HG02763 (cell line): ENCODE measurements around the gene TBXA2R.

Experiments
- ATAC-seq: cut with Tn5 transposase; IDR thresholded peaks from one replicate; pipeline ENCODE4 v1.9.1; 2021; ENCODE audit warnings: mild to moderate bottlenecking, moderate library complexity; ENCODE audit not compliant: unreplicated experiment

TBXA2R gene

DNA sequence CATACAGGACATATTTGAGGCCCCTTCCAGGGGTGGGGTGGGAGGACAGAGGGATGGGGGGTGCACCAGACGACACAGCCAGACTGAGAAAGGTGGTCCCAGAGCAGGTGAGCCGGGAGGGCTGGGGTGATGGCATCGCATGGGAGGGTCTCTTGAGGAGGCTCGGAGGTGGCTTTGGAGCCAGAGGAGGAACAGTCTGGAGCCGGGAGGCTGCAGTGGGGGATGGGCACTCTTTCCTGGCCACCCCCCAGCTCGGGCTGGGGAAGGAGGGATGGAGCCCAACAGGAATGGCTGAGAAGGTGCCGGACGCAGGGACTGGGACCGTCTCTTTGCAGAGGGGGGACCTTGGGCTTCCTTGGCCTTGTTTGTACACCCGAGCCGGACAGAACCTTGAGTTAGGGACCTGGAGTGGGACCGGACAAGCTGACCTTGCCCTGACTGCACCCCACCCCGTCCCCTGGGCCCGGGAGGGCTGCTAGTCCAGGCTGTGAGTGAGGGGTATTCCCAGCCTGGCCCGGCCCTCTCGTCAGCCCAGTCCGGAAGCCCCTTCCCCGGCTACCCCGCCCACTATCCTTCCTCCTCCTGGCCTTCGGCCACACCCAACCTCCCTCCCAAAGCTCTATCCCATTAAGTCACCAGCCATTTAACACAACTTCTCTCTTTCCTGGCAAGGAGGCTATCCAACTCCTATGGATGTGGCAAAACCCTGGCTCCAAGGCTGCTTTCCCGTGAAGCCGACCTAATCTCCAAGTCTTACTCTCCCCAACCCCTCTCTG, 816 bp upstream of the TBXA2R start:
- ATAC-seq, result no peak

GRCh38 chr19:3606174-3606689, 443 bp downstream of the TBXA2R start:
- ATAC-seq, result no peak

- no peak for ATAC-seq
Observed at GRCh38 chr19:3605770-3606169, 905 bp downstream of the TBXA2R start.

DNA sequence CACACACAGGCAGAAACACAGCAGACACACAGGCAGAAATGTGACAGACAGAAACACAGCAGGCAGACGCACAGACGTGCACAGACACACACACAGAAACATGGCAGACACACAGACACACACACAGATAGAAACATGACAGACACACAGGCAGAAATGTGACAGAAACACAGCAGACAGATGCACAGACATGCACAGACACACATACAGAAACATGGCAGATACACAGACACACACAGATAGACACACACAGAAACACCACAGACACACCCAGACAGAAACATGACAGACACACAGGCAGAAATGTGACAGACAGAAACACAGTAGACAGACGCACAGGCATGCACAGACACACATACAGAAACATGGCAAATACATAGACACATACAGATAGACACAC, 1.3 kb downstream of the TBXA2R start:
- ATAC-seq, result no peak

- no peak for ATAC-seq
Observed at GRCh38 chr19:3604987-3605343, 1.7 kb downstream of the TBXA2R start.

GRCh38 chr19:3604227-3604986, 2.3 kb downstream of the TBXA2R start:
- ATAC-seq, result no peak

DNA sequence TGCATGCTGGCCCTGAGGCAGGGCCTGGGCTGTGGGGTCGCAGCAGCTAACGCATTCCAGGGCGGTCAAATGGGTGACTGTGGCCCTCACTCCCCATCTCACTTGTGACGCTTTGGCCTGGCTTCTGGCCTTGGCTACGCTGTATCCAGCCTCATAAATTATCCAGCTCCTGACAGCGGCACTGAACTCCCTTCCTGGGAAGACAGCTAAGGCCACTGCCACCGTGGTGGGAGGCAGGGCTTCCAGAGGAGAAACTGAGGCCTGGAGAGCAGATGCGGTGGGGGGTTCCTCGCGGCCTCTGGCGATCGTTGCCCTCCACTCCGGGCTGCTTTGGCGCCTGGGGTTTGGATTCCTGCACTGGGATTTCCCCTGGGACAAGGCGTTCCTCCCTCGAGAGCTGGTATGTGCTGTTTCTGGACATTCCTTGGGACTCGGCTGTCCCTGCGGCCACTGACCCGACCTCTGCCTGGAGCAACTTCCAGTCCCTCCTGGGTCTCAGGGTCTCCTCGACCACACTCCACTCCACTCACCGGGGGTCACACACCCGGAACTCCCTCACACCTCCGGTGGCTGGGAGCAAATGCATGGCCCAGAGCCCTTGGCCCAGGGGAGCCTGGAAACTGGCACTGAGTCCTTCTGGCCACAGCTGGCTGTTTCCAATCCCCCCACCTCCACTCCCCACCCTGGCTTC, 3.4 kb downstream of the TBXA2R start:
- no peak for ATAC-seq

- ATAC-seq, result no peak
Observed at GRCh38 chr19:3601021-3601420, 5.7 kb downstream of the TBXA2R start.

DNA sequence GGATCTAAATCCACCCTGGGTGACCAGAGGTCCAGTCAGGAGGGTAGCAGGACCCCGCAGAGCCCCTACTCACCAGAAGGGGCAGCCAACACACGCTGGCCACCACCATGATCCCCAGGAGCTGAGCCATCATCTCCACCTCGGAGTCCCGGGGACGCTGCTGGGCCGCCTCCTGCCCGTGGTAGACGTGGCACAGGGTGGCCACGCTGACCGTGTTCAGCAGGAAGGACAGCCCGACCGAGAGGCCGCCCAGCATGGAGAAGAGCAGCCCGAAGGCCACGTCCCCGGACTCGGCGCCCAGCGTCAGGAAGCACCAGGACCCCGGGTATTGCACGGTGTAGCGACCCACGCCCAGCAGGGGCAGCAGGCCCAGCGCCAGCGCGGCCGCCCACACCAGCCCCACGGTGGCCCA, 6.9 kb downstream of the TBXA2R start:
- ATAC-seq, result no peak

DNA sequence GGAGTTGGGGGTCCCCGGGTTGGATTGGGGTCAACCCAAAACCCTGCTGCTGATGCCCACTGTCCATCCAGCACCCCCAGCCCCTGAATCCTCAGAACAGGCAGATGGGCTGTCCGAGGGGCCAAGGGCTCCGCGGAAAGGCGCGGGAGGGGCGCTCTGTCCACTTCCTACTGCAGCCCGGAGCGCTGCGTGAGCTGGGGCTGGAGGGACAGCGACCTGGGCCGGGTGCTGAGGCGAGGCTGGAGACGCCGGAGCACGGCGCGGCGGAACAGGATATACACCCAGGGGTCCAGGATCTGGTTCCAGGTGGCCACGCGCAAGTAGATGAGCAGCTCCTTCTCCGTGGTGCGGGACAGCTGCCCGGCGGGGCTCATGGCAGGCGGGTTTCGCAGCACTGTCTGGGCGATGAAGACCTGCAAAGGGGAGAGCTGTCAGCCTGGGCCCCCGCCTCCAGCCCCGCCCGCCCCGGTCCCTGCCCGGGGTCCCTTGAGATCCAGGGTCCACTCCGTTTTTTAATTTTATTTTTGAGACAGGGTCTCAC, 11.1 kb downstream of the TBXA2R start:
- ATAC-seq, result no peak

- no peak for ATAC-seq
Observed at GRCh38 chr19:3593156-3593555, 13.5 kb downstream of the TBXA2R start.

DNA sequence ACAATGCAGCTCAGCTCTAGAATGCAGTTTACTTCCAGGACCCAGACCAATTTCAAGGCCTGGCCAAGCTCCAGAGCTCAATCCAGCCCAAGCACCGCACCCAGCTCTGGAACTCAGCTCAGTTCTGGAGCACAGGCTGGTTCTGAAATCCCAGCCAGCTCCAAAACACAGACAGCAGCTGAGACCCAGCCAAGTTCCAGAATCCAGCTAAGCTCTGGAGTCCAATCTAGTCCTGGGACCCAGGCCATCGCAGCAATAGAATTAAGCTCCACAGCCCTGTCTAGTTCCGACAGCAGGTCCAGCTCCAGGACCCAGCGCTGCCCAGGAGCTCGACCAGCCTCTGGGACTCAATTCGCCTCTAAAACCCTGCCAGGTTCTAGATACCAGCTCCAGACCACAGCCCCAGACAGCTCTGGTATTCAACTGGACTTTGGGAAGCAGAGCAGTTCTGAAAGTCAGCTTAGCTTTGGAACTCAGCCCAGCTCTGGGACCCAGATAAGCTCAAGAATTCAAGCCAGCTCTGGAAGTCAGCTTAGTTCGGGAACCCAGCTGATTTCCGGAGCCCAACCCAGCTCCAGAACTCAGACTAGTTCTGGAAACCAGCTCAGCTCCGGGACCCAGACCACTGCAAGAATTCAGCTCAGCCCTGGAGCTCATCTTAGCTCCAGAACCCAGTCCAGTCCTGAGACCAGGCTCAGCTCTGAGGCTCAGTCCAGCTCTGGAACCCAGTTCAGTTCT, 14.6 kb downstream of the TBXA2R start:
- ATAC-seq, result no peak

DNA sequence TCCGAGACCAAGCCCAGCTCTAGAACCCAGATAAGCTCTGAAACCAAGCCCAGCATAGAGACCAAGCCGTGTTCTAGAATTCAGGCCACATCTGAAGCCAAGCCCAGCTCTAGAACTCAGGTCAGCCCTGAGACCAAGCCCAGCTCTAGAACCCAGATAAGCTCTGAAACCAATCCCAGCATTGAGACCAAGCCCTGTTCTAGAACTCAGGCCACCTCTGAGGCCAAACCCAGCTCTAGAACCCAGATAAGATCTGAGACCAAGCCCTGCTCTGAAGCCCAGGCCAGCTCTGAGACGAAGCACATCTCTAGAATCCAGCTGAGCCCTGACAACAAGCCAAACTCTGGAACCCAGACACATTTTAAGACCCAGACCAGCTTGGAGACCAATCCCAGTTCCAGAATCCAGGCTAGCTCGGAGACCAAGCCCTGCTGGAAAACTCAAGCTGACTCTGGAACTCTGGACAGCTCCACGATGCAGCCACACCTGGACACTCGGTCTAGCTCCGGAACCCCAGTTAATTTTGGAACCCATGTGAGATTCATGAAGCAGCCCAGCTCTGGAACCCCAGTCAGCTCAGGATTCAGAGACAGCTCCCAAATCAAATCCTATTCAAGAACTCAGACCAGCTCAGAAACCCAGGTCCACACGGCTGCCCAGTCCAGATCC, 15.6 kb downstream of the TBXA2R start:
- ATAC-seq, result no peak

- no peak for ATAC-seq
Observed at GRCh38 chr19:3589949-3590348, 16.7 kb downstream of the TBXA2R start.

GRCh38 chr19:3589439-3589838, 17.2 kb downstream of the TBXA2R start:
- no peak for ATAC-seq

DNA sequence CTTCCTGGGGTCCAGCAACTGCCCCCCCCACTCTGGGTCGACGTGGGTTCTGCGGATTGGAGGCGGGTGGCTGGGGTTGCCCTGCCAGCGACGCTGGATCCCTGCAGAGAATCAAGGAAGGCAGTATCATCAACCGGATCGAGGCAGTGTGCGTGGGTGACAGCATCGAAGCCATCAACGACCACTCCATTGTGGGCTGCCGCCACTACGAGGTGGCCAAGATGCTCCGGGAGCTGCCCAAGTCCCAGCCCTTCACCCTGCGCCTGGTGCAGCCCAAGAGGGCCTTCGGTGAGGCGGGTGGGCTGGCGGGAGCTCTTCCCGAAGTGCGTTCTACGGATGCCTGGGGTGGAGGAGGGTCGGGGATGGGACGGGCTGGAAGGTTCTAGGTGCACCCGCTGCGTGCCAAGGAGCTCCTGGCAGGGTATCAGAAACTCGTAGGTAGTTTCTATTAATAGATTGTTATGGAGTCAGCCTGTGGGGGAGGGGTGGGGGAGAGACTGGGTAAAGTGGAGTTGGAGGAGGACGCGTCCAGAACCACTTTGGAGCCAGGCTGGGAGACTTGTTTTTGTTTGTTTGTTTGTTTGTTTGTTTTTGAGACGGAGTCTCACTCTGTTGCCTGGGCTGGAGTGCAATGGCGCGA, 19.8 kb downstream of the TBXA2R start:
- no peak for ATAC-seq

DNA sequence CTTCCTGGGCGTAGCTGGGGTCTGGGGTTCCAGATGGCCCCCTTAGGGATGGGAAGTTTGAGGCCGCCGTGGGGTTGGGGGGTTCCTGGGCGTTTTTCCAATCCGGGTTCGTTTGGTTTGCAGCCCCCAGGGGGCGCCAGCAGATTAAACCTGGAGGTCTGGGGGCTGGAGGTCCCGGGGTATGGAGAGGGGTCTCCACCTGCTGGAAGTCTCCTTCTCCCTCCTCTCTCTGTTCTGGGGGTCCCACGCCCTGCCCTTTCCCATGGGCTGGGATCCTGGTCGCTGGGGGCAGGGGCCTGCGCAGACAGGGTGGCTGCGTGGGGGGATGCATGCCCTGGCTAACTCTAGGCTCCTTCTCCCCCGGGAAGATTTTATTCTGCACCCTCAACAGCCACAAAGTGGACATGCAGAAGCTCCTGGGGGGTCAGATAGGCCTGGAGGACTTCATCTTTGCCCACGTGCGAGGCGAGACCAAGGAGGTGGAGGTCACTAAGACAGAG, 20.5 kb downstream of the TBXA2R start:
- ATAC-seq, result no peak

- ATAC-seq, result no peak
Observed at GRCh38 chr19:3585301-3586126, 21.2 kb downstream of the TBXA2R start, which contains the start of gene GIPC3. GIPC3 (plus strand) TSS chr19:3585478; CDS start chr19:3585598, 120 bp downstream.
